Mammary epithelial cell (primary cell): ENCODE results near the gene APAF1.

Source experiments
- EZH2 ChIP-seq: IDR thresholded peaks from 2 replicates; pipeline ENCODE4 v1.6.1; 2012; ENCODE audit warnings: low read length, inconsistent platforms, borderline replicate concordance
- TF ChIP-seq, protein P1 (sequence below), 2 donors: IDR thresholded peaks in 1 of 2; conservative IDR thresholded peaks in 1 of 2; 2 replicates each; pipeline ENCODE4 v1.5.1; 2011 to 2012; ENCODE audit warnings: inconsistent platforms in 2 of 2, low read length in 2 of 2, mild to moderate bottlenecking in 2 of 2, control low read depth in 1 of 2, low read depth in 1 of 2; ENCODE audit not compliant: insufficient read depth in 1 of 2; ENCODE audit errors: extremely low read depth in 1 of 2

DNA sequence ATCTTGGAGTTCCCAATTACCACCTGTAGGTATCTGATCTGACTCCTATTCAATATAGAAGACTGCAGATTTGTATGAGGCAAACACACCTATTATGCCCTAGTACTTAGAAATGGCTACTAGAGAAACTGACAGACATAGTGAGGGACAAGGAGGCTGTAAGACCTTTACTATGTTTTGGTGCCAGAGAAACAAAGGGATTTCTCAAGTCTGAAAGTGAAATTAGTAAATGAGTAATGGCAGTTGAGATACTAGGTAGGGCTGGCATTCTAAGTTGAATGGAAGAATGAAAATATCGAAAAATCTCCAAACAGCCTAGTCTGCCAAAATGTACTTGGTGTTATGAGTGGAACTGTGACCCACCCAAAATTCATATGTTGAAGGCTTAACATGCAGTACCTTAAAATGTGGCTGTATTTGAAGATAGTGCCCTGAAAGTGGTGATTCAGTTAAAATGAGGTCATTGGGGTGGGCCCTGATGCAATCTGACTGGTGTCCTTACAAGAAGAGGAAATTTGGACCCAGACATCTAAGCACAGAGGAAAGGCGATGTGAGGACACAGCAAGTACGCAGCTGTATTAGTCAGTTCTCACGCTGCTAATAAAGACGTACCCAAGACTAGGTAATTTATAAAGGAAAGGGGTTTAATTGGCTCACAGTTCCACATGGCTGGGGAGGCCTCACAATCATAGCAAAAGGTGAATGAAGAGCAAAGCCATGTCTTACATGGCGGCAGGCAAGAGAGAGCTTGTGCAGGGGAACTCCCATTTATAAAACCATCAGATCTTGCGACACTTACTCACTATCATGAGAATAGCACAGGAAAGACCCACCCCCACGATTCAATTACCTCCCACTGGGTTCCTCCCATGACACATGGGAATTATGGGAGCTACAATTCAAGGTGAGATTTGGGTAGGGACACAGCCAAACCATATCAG lies 127.0 kb downstream of the APAF1 start:
- TF ChIP-seq, protein P1, sequence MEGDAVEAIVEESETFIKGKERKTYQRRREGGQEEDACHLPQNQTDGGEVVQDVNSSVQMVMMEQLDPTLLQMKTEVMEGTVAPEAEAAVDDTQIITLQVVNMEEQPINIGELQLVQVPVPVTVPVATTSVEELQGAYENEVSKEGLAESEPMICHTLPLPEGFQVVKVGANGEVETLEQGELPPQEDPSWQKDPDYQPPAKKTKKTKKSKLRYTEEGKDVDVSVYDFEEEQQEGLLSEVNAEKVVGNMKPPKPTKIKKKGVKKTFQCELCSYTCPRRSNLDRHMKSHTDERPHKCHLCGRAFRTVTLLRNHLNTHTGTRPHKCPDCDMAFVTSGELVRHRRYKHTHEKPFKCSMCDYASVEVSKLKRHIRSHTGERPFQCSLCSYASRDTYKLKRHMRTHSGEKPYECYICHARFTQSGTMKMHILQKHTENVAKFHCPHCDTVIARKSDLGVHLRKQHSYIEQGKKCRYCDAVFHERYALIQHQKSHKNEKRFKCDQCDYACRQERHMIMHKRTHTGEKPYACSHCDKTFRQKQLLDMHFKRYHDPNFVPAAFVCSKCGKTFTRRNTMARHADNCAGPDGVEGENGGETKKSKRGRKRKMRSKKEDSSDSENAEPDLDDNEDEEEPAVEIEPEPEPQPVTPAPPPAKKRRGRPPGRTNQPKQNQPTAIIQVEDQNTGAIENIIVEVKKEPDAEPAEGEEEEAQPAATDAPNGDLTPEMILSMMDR (conservative IDR thresholded peaks at IDR 0.05 in 1 of 2, IDR thresholded peaks at IDR 0.05 in 1 of 2; ENCODE audit: extremely low read depth in 1 of 2, insufficient read depth in 1 of 2, low read depth in 1 of 2, low read length in 2 of 2), result no peak
- TF ChIP-seq EZH2, result no peak
